VCaP (cell line): ENCODE data around the gene RNF31.

Experiments
- H3K27ac ChIP-seq: fragments of 450-650 bp; 2 replicates; pipeline ENCODE4 v1.5.1; 2017
- CTCF ChIP-seq: fragments of 450-650 bp; conservative IDR thresholded peaks from 2 replicates; pipeline ENCODE4 v1.5.1; 2017; ENCODE audit warnings: mild to moderate bottlenecking, moderate library complexity

Gene RNF31

DNA sequence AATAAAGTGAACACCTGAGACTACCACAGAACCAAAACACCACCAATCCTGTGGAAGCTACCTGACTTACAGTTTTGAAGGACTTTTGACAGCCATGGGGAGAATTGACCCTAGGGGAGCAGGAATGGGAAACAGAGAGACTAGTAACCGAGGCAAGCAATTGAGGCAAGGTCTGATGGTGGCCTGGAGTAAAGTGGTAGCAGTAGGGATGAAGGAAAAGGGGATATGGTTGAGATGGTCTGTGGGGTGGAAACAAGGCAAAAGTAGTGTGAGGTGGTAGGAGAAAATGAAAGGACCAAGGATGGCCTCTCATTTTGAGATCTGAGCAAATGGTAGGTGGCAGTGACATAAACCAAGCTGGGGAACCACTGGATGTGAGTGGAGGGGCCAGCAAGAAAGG, 9.5 kb downstream of the RNF31 start:
- no peak for TF ChIP-seq CTCF

DNA sequence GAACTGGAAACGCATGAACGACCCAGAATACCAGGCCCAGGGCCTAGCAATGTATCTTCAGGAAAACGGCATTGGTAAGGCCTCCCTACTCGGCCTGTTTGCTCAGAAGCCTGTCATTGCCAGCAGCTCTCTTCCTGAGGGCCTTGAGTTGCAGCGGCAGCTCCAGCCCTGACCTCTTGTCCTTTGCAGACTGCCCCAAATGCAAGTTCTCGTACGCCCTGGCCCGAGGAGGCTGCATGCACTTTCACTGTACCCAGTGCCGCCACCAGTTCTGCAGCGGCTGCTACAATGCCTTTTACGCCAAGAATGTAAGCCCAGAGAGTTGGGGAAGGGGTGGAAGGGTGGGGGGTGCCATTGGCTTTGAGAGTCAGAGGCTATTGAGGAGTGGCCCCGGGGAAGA, 10.0 kb downstream of the RNF31 start:
- no peak overlapping the region for H3K27ac ChIP-seq
- TF ChIP-seq CTCF = no peak

More for the DNA sequence above, 9.5 kb downstream of the RNF31 start:
- no peak overlapping the region for H3K27ac ChIP-seq

DNA sequence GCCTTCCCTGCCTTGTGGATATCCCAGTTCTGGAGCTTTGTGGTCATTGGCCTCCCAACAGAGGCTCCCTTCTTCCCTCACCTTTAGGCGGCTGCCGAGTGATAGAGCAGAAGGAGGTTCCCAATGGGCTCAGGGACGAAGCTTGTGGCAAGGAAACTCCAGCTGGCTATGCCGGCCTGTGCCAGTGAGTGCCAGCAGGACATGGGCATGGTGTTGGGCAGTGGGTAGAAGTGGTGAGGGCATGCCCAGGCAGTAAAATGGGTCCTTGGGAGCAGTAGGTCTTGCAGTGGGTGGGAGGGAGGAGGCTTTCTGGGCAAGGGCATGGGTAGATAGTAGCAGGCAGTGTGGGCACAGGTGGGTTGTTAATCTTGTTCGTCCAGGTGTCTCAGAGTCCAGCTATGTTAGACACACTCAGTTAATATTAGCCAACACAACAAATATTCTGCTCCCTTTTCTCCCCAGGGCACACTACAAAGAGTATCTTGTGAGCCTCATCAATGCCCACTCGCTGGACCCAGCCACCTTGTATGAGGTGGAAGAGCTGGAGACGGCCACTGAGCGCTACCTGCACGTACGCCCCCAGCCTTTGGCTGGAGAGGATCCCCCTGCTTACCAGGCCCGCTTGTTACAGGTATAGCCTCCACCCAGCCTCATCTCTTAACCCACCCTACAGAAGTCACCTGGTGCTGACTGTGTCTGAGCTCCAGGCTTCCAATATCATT, 12.6 kb downstream of the RNF31 start:
- H3K27ac ChIP-seq = peak overlapping the region; percentile 62
- no peak for TF ChIP-seq CTCF

DNA sequence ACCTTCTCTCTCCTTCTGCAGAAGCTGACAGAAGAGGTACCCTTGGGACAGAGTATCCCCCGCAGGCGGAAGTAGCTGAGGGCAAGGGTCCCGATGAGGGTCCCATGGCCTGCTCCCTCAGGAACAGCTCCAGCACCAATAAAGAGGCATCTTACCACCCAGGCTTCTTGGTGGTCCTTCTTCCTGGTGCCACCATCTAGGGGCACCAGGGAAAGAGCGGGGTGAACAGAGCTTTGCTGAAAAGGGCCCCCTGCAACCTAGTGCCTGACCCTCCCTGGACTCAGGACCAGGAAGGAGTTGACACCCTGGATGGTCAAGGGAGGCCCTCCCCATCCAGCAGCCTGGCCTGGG, 13.2 kb downstream of the RNF31 start:
- TF ChIP-seq CTCF = no peak
- peak overlapping the region; percentile 62 for H3K27ac ChIP-seq

DNA sequence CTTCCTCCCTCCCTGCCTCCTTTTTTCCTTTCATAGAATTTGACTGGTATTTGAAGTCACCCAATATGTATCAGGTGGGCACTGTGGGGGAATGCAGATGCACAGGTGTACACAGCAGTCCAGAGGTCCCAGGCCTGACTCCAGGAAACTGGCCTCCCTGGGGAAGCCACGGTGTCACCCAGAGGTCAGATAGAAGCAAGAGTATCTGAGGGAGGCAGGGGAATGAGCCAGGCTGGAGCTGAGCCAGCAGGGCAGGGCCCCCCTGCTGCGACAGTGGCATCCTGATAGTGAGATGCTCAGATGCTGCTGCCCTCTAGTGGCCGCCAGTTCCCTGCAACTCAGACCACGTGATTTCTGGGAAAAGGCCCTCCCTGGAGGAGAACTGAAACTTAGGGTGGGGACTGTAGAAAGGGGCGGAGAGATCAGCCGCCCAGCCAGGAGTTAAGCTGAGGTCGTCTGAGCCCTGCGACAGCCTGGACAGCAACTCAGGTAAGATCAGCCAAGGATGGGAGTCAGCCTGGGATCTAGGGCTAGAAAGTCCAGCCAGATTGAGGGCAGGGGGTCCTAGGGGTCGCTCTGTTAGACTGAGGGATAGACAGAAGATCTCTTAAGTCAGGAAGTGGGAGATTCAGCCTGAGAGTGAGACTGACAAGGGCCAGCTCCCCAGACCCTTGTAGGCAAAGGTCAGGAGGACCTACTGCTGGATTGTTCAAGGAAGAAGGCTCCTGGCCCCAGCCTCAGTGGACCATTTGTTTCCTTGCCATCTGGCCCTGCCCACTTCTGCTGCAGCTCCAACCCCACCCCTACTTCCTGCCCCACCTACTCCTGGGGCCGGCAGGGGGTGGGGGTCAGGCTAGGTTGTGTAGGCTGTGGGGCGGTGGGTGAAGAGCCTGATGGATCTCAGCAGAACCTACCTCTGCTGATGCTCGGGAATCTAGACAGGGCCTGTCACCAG, 13.8 kb downstream of the RNF31 start, which contains the start of gene IRF9:
Gene IRF9 (plus strand): TSS at position 416 of the 955 bp plus-strand sequence. CDS start 880 bp downstream, outside the sequence.
- H3K27ac ChIP-seq = peak within 1 kb of the TSS; percentile 62
- peak; percentile 94 for TF ChIP-seq CTCF

DNA sequence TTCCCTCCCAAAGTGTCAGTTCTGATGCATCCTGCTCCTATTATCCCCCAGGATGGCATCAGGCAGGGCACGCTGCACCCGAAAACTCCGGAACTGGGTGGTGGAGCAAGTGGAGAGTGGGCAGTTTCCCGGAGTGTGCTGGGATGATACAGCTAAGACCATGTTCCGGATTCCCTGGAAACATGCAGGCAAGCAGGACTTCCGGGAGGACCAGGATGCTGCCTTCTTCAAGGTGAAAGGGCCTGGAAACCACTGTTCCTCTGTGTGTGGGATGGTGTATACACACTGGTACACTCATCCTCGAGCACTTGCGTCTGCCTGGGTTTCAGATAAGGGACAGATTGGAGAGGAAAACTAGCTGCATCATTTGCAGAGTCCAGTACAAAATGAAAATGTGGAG, 14.8 kb downstream of the RNF31 start:
- peak overlapping the region; percentile 62; the same call in 1 of the 2 replicates for H3K27ac ChIP-seq
- no peak for TF ChIP-seq CTCF

DNA sequence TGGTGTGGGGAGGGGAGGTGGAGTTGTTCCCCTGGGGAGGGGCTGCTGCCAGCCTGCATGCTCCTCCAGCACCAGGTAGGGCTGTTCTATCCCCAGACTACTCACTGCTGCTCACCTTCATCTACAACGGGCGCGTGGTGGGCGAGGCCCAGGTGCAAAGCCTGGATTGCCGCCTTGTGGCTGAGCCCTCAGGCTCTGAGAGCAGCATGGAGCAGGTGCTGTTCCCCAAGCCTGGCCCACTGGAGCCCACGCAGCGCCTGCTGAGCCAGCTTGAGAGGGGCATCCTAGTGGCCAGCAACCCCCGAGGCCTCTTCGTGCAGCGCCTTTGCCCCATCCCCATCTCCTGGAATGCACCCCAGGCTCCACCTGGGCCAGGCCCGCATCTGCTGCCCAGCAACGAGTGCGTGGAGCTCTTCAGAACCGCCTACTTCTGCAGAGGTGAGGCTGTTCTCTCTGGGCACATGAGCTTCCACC, 17.3 kb downstream of the RNF31 start:
- no peak for TF ChIP-seq CTCF
- no peak overlapping the region for H3K27ac ChIP-seq
